Right atrium auricular region (tissue), 2 donors: Measurements from ENCODE around the gene CMTM2. TPM values are rescaled to one million over a fixed set of nuclear protein-coding genes. Genes with fewer than 3 reads are reported as not detected.
A peak's percentile ranks its signal among the peaks of the same experiment; 100 is the strongest.

Experiments
- DNase-seq: peaks from one replicate; pipeline ENCODE4 v3.0.0-alpha.2; 2019; ENCODE audit warnings: low spot score
- H3K27ac ChIP-seq, 2 donors: fragments of 200-600 bp; sonication (generic); 1 replicate in 1 of 2; 2 replicates in 1 of 2; pipeline ENCODE4 v1.5.1; 2016 to 2019
- H3K27me3 ChIP-seq, 2 donors: fragments of 200-600 bp; sonication (generic); one replicate each; pipeline versions ENCODE4 v1.5.1 to v1.6.0; 2017 to 2019
- H3K36me3 ChIP-seq: fragments of 200-600 bp; sonication (generic); one replicate; pipeline ENCODE4 v1.5.1; 2016
- H3K4me1 ChIP-seq, 2 donors: fragments of 200-600 bp; sonication (generic); one replicate each; pipeline versions ENCODE4 v1.5.1 to v1.6.0; 2017 to 2019
- H3K4me3 ChIP-seq, 2 donors: fragments of 200-600 bp; sonication (generic); 1 replicate in 1 of 2; 2 replicates in 1 of 2; pipeline ENCODE4 v1.5.1; 2017 to 2019; ENCODE audit warnings: mild to moderate bottlenecking in 1 of 2, moderate library complexity in 1 of 2
- H3K9me3 ChIP-seq, 2 donors: fragments of 200-600 bp; sonication (generic); one replicate each; pipeline ENCODE4 v1.5.1; 2019
- total RNA-seq, 2 donors: library from RNA; depleted of rRNA; stranded (reverse); fragments of >200 nt; gene quantifications; one replicate each; pipeline ENCODE4 v1.1.0, GENCODE V29; 2016
- TF ChIP-seq, protein P1 (sequence below), 2 donors: fragments of 200-600 bp; sonication (generic); IDR thresholded peaks; one replicate each; pipeline ENCODE4 v1.5.1; 2019; ENCODE audit warnings: antibody characterized with exemption in 2 of 2

The CMTM2 gene
- total RNA-seq, 2 donors from 2014 or later: not detected

DNA sequence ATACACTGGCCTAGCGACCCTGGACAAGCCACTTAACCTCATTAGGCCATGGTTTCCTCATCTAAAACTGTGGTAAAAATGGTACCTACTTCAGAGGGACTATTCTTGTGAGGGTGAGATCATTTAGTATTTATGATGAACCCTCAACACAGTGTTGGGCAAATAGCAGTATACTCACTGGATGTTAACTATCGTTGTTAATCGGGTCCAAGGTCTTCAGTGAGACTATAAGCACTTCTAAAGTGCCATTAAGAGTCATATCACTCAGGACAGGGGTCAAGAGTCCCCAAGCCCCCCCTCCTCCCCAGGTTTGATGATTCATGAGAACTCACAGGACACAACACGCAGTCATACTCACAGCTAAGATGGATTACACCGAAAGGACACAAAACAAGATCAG lies 40.4 kb upstream of the CMTM2 start:
- H3K36me3 ChIP-seq: peaks cover 18% of the 10 kb centered on the region
- no peak for DNase-seq
- peaks cover 0 to 9% of the 10 kb centered on the region in 2 donors for H3K4me1 ChIP-seq
- H3K9me3 ChIP-seq: no peaks in the 10 kb centered on the region
- H3K27ac ChIP-seq: peak overlapping the region in 1 of 2 donors; percentile 65
- TF ChIP-seq, protein P1, sequence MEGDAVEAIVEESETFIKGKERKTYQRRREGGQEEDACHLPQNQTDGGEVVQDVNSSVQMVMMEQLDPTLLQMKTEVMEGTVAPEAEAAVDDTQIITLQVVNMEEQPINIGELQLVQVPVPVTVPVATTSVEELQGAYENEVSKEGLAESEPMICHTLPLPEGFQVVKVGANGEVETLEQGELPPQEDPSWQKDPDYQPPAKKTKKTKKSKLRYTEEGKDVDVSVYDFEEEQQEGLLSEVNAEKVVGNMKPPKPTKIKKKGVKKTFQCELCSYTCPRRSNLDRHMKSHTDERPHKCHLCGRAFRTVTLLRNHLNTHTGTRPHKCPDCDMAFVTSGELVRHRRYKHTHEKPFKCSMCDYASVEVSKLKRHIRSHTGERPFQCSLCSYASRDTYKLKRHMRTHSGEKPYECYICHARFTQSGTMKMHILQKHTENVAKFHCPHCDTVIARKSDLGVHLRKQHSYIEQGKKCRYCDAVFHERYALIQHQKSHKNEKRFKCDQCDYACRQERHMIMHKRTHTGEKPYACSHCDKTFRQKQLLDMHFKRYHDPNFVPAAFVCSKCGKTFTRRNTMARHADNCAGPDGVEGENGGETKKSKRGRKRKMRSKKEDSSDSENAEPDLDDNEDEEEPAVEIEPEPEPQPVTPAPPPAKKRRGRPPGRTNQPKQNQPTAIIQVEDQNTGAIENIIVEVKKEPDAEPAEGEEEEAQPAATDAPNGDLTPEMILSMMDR (IDR thresholded peaks at IDR 0.05): no peak
- H3K27me3 ChIP-seq: no peaks in the 10 kb centered on the region
- no peak overlapping the region for H3K4me3 ChIP-seq

DNA sequence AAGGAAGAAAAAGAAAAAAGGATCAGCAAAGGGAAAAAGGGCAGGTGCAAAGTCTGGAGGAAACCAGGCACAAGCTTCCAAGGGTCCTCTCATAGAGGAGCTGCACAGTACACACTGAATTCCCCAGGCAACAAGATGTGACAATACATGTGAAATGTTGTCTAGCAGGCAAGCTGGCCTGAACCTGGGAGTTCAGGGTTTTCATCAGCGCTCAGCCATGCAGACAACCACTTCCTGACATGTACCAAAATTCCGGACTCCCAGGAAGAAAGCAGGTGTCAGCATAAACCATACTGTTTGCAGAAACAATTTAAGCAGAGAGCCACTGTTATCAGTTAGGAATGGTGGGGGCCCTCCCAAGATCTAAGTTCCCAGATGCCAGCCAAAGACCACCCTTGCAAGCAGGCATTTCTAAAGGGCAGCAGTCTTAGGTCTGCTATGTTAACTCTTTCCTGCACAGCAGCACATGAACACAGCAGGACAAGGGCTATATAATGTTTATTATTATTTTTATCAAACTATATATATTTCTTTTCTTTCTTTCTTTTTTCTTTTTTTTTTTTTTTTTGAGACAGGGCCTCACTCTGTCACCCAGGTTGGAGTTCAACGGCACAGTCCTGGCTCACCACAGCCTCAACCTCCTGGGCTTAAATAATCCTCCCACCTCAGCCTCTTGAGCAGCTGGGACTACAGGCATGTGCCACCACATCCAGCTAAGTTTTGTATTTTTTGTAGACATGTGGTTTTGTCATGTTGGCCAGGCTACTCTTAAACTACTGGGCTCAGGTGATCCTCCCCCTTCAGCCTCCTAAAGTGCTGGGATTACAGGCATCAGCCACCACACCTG lies 39.4 kb upstream of the CMTM2 start:
- DNase-seq: no peak
- Histone ChIP-seq H3K9me3 (no peaks in the 10 kb centered on the region), H3K36me3 (peaks cover 18% of the 10 kb centered on the region), H3K27ac (no peak overlapping the region), H3K4me1 (no peaks in the 10 kb centered on the region), H3K4me3 (no peak overlapping the region), H3K27me3 (no peaks in the 10 kb centered on the region)
- TF ChIP-seq, protein P1 (IDR thresholded peaks at IDR 0.05): no peak

DNA sequence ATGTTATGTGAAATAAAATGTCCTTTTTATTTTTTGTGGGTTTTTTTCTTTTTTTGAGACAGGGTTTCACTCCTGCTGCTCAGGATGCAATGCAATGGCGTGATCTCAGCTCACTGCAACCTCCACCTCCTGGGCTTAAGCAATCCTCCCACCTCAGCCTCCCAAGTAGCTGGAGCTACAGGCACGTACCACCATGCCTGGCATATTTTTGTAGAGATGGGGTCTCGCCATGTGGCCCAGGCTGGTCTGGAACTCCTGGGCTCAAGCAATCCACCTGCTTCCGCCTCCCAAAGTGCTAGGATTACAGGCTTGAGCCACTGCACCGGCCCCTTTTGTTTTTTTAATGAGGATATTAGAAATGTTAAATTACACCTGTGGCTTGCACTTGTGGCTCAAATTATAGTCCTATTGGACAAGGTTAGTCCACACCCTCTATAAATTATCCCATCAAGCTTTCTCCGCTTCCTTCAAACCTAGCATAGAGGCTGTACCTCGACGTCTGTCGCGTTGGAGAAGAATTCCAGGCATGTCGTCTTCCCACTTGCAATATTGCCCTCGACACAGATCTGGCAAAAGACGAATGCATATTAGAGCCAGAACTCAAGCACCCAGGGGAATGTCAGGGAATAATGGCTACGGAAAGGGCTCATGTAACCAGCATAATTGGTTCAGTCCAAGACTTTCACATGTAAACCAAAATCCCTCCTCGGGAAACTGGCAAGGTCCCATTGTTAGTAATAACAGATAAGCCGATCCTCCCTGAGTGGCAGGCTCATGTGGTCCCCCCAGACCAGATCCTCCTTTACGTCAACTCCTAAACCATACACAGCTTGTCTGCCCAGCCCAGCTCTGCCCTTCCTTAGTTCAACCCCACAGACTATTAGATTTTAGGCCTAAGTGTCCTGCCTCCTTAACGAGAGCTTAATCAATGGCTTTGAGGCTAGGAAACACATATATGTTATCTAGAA lies 37.6 kb upstream of the CMTM2 start:
- no peak for DNase-seq
- H3K9me3 ChIP-seq: no peaks in the 10 kb centered on the region
- peaks cover 6% of the 10 kb centered on the region for H3K36me3 ChIP-seq
- no peaks in the 10 kb centered on the region for H3K27me3 ChIP-seq
- TF ChIP-seq, protein P1 (IDR thresholded peaks at IDR 0.05): no peak
- peak overlapping the region in 1 of 2 donors; percentile 11 for H3K27ac ChIP-seq
- H3K4me1 ChIP-seq: no peaks in the 10 kb centered on the region
- H3K4me3 ChIP-seq: no peak overlapping the region

DNA sequence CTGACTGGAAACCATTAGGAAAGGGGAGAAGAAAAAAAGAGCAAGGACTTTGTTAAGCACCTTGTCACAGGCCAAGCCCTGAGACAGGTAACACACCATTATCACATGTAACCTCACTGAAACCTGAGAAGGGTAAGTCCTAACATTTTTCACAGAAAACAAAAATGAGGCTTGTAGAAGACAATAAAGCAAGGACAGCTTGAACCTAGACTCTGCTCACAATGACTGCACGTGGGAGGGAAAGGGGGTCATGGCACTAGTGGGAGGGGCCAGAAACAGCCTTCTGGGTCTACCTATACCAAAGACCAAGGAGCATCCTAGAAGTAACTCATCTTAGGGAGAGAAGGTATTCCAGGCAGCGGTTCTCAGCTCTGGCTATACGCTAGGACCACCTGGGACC lies 36.9 kb upstream of the CMTM2 start:
- peak overlapping the region in 1 of 2 donors; percentile 11 for H3K27ac ChIP-seq
- H3K4me3 ChIP-seq: no peak overlapping the region
- H3K4me1 ChIP-seq: no peaks in the 10 kb centered on the region
- no peaks in the 10 kb centered on the region for H3K9me3 ChIP-seq
- DNase-seq: no peak
- no peaks in the 10 kb centered on the region for H3K36me3 ChIP-seq
- TF ChIP-seq, protein P1 (IDR thresholded peaks at IDR 0.05): no peak
- no peaks in the 10 kb centered on the region for H3K27me3 ChIP-seq

DNA sequence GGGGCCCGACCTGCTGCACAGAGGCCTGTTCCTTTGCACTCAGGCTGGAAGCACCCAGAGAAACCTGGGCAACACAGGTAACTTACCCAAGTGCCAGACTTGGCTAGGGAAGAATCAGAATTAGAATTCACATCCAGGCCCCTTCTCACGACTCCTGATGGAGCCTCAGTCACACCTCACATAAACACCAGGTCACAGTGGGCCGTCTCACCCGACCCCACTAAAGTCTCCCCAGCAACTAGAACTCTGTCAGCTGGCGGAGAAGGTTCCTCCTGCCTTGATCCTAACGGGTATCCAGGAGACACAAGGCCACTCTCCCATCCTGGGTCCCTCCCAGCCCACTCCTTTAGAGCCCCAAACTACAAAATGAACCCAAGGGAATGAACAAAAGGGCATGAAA lies 35.7 kb upstream of the CMTM2 start:
- Histone ChIP-seq H3K27me3 (no peaks in the 10 kb centered on the region), H3K4me1 (peaks cover 0 to 11% of the 10 kb centered on the region in 2 donors), H3K36me3 (no peaks in the 10 kb centered on the region), H3K27ac (no peak overlapping the region), H3K9me3 (no peaks in the 10 kb centered on the region), H3K4me3 (no peak overlapping the region)
- no peak for DNase-seq
- TF ChIP-seq, protein P1 (IDR thresholded peaks at IDR 0.05): no peak
